HuH-7.5 (cell line): ENCODE results near the gene SMIM41.
A peak's percentile ranks its signal among the peaks of the same experiment; 100 is the strongest.

ENCODE experiments used
- DNase-seq: peaks from one replicate; pipeline ENCODE4 v3.0.0; 2011; ENCODE audit warnings: low spot score

SMIM41 gene

DNA sequence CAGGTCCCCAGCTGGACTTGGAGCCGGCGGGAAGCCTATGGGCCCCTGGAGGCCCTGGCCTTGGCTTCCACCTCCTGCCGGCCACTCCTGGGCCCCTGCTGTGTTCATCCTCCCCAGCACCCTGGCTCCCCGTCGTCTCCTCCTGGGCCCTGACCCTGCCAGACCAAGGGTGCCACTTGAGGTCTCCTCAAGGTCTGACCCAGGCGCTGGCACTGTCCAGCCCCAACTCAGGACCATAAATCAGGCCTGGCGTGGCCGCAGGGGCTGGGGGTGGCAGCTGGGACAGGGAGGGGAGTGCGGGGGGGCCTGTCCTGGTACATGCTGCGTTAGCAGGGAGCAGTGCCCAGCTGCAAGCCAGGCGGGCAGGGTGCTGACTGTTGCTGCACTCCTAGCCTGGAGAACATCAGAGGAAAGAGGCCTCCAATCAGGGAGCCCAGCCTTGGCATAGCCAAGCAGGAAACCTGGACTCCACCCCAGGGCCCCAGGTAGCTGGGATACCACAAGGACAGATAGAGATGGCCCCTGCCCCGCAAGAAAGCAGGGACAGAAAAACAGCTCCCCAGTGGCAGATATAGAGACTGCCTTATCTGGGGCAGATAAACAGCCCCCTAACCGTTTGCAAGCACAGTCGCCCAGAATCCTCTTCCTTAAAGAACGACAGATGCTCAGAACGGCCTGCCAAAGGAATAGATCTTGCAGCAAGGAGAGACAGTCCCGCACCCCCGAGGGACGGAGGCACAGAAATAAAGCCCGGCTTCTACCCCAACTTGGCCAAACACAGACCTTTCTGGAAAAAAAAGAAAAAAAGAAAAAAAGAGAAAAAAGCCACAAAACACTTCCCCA lies 16.2 kb upstream of the SMIM41 start:
- DNase-seq = no peak

DNA sequence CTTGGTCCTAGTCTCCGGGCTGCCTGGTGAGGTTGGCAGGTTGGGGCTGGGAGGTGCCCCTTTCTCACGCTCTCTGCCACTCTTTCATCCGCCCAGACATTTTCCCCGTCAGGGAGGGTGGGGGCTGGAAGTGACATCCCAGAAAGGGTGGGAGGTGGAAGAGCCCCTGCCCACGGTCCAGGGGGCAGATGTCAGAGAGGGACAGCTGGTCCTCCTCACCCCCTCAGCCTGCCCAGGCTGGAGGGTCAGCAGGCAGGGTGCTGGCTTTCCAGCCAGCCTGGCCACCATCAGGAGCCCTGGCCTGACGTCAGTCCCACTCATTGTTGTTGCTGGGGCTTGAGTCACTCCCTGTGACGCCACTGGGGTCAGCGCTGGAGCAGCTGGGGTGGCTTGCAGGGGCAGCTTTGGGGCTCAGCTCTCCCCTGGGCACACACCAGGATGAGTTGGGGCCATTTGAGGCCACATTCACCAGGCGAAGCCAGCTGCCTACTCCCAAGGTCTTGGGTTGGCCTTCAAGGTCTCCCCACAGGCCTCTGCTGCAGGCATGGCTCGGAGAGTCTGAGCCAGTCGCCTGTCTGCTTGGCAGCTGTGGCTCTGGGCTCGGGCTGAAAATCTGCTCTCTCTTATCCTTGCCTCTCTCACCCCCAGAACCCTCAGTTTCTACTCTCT lies 15.4 kb upstream of the SMIM41 start:
- DNase-seq = no peak

GRCh38 chr12:52066346-52067080 lies 13.0 kb upstream of the SMIM41 start:
- no peak for DNase-seq

DNA sequence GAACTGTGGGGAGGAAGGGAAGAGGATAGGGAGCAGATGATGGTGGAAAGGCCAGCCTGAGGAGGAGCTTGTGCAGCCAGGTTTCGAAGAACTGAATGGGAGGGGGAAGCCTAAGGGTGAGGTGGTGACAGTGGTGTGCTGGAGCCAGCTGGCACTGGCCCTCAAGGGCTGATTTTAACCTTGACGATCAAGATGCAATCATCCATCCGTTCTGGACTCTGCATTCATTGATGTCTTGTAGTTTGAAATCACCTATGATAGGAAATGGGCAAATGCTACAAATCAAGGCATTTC lies 12.5 kb upstream of the SMIM41 start:
- no peak for DNase-seq

- peak; percentile 98 for DNase-seq
These were observed 9.9 kb upstream of the SMIM41 start, which contains the start of gene ATG101 for GRCh38 chr12:52069327-52070184. TSS of gene ATG101 (plus strand) at chr12:52069978. CDS start at chr12:52073651, 3,673 bp downstream.

GRCh38 chr12:52070185-52070925 lies 9.1 kb upstream of the SMIM41 start:
- no peak for DNase-seq

GRCh38 chr12:52073531-52074381 lies 5.7 kb upstream of the SMIM41 start:
- no peak for DNase-seq

- no peak for DNase-seq
These were observed 4.4 kb upstream of the SMIM41 start for GRCh38 chr12:52074971-52075724.

DNA sequence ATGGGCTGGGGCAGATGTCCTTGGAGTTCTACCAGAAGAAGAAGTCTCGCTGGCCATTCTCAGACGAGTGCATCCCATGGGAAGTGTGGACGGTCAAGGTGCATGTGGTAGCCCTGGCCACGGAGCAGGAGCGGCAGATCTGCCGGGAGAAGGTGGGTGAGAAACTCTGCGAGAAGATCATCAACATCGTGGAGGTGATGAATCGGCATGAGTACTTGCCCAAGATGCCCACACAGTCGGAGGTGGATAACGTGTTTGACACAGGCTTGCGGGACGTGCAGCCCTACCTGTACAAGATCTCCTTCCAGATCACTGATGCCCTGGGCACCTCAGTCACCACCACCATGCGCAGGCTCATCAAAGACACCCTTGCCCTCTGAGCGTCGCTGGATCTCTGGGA lies 2.7 kb upstream of the SMIM41 start:
- DNase-seq = no peak

DNA sequence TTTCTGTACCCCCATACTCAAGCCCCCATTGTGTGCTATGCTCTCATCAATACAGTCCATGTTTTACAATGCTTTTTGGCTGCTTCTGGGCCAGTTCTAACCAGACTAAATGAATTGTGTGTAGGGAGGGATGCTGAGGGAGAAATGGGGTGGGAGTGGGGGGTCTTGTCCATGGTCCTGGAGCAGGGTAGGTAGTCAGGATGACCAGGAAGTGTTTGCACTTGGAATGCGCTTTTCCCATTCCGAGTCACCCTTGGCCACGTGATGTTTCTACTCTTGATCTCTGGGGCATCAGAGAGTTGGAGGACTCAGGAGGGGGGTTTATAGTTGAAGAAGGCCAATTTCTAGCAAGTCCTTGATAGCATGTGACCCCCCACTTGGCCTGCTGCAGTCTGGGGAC lies 1.2 kb upstream of the SMIM41 start:
- DNase-seq = no peak

- no peak for DNase-seq
These were observed 1.1 kb downstream of the SMIM41 start for GRCh38 chr12:52080403-52081251.

GRCh38 chr12:52081263-52081733 lies 1.8 kb downstream of the SMIM41 start:
- no peak for DNase-seq

DNA sequence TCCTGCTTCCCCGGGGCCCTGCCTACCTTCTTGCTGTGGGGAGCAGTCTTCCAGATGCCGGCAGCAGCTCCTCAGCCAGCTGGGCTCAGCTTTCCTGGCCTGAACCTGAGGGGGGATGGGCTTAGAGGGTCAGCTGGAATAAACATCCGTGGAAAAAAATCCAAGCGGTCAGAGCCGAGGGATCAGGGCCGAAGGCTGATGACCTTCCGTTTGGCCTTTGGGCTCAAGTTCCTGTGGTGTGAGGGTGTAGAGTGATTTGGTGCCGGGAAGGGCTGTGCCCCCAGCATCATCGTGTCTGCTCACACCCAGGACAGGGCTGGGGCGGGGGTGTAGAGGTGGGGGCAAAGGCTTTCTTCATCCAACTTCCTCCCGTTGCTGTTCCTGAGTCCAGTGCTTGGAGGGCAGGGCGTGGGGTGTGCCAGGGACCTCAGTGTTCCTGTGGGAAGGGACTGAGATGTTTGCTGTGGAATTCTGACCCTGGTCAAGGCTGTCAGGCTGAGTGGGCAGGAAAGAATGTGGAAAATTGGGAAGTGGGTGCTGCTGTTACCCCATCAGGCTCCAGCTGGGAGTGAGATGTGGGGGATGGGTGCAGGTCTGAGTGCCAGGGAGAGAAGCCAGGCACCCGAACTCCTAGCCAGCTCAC lies 2.6 kb downstream of the SMIM41 start:
- DNase-seq = no peak

- DNase-seq = no peak
These were observed 3.1 kb downstream of the SMIM41 start for GRCh38 chr12:52082669-52082987.

DNA sequence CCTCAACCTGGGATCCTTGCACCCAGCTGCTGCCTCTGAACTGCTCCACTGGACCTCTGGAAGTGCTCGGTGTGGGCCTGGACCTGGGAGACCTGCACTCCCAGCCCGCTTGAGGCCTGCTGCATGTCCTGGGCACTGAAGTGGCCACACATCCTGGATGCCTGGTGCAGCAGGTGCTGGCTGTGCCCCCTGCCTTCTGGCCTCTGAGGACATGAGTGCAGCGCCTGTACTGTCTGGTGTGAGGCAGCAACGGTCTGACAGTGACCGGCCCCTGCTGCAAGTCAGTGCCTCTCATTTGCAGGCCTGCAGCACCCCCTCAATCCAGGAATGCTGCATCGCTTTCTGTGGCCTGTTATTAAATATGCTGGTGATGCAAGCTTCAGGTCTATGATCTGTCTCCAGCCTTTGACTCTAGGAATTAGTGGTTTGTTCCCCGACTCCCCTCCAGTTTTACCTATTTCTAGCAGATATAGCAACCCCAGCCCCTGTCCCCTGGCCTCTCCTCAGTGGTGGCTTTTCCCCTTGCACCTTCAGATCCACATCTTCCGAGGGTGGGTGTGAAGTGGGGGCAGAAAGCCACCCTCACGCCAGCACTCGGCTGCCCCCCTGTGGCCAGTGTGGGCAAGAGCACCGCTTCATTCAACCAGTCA lies 3.6 kb downstream of the SMIM41 start:
- DNase-seq = peak; percentile 92

- DNase-seq = no peak
These were observed 4.1 kb downstream of the SMIM41 start for GRCh38 chr12:52083638-52083996.

DNA sequence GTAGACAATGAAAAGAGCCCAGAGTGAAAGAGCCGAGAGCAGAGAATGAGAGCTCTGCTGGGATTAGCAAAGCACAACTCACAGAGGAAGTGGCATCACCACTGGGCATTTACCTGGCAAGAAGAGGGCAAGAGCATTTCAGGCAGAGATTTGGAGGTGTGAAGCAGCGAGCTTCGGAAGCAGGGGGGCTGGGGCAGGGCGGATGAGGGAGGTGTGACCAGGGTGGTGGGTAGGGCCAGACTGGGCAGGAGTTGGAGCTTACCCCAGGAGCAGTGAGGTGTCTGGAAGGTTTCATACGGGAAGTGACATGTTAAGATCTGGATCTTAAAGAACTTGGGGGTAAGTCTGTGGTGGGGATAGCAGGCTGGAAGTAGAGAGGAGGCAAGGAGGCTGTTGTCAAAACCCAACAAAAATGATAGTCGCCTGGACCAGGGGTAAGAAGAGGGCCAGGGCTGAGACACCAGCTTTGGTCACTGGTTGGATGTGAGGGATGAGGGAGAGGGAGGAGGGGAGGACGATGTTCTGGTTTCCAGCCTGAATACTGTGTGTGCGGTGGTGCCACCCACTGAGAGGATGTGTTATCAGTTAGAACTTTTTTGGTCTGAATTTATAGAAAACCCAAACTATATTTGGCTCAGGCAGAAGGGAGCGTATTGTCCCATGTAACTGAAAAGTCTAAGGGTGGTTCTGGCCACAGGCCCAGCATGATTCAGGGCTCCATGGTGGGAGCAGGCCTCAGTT lies 5.2 kb downstream of the SMIM41 start:
- no peak for DNase-seq
